OCI-LY1 (cell line): ENCODE measurements around the gene LMO2.

Experiments
- H2AFZ ChIP-seq: fragments of 200-600 bp; sonication (generic), shearing (Covaris generic); 2 replicates; pipeline ENCODE4 v1.6.0; 2014; ENCODE audit warnings: antibody characterized with exemption, mild to moderate bottlenecking, low read length
- H3F3A ChIP-seq: fragments of 200-600 bp; sonication (generic), shearing (Covaris generic); 2 replicates; pipeline ENCODE4 v1.6.0; 2014; ENCODE audit warnings: mild to moderate bottlenecking, antibody characterized with exemption, low read length, moderate library complexity; ENCODE audit not compliant: insufficient read depth
- H3K27ac ChIP-seq: fragments of 200-600 bp; sonication (generic); 2 replicates; pipeline ENCODE4 v1.5.1; 2014; ENCODE audit warnings: low read length, mixed run types, mild to moderate bottlenecking, low read depth; ENCODE audit not compliant: poor library complexity, severe bottlenecking
- H3K27me3 ChIP-seq: fragments of 200-600 bp; sonication (generic); 2 replicates; pipeline ENCODE4 v1.6.0; 2014; ENCODE audit warnings: antibody characterized with exemption, mild to moderate bottlenecking, low read length, moderate library complexity; ENCODE audit not compliant: insufficient read depth
- H3K36me3 ChIP-seq: fragments of 200-600 bp; sonication (generic); 2 replicates; pipeline ENCODE4 v1.6.1; 2014; ENCODE audit warnings: mild to moderate bottlenecking, antibody characterized with exemption, low read length, moderate library complexity, mixed read lengths; ENCODE audit not compliant: insufficient read depth
- H3K4me1 ChIP-seq: fragments of 200-600 bp; sonication (generic); 2 replicates; pipeline ENCODE4 v1.5.1; 2014; ENCODE audit warnings: mild to moderate bottlenecking, low read length, moderate library complexity; ENCODE audit not compliant: insufficient read depth, severe bottlenecking
- H3K4me2 ChIP-seq: fragments of 200-600 bp; sonication (generic), shearing (Covaris generic); 2 replicates; pipeline ENCODE4 v1.6.1; 2014; ENCODE audit warnings: low read length
- H3K4me3 ChIP-seq: fragments of 200-600 bp; sonication (generic); 2 replicates; pipeline ENCODE4 v1.5.1; 2014; ENCODE audit warnings: low read length, low read depth, mild to moderate bottlenecking, mixed read lengths; ENCODE audit not compliant: poor library complexity, severe bottlenecking
- H3K79me2 ChIP-seq: fragments of 200-600 bp; shearing (Covaris generic); 2 replicates; pipeline ENCODE4 v1.6.1; 2016; ENCODE audit warnings: mixed run types, low read length, mixed read lengths; ENCODE audit not compliant: insufficient read depth
- H3K9ac ChIP-seq: fragments of 200-600 bp; sonication (generic), shearing (Covaris generic); 2 replicates; pipeline ENCODE4 v1.6.1; 2014; ENCODE audit warnings: mild to moderate bottlenecking, low read length, mixed read lengths
- H3K9me2 ChIP-seq: fragments of 200-600 bp; sonication (generic), shearing (Covaris generic); 2 replicates; pipeline ENCODE4 v1.6.1; 2014; ENCODE audit warnings: low read depth, mild to moderate bottlenecking, low read length, mixed read lengths
- H3K9me3 ChIP-seq: fragments of 200-600 bp; shearing (Covaris generic); 2 replicates; pipeline ENCODE4 v1.6.1; 2014; ENCODE audit warnings: low read length, mixed read lengths
- H4K20me1 ChIP-seq: fragments of 200-600 bp; sonication (generic), shearing (Covaris generic); 2 replicates; pipeline ENCODE4 v1.6.0; 2016; ENCODE audit warnings: mild to moderate bottlenecking, low read length; ENCODE audit not compliant: insufficient read depth
- CTCF ChIP-seq: fragments of 200-600 bp; sonication (generic), shearing (Covaris generic); IDR thresholded peaks from 2 replicates; pipeline ENCODE4 v1.5.1; 2017; ENCODE audit warnings: mild to moderate bottlenecking, antibody characterized with exemption, low read length, moderate library complexity, mixed read lengths
- EZH2 ChIP-seq: fragments of 200-600 bp; sonication (generic), shearing (Covaris generic); IDR thresholded peaks from 2 replicates; pipeline ENCODE4 v1.8.0; 2017; ENCODE audit warnings: borderline replicate concordance, mixed run types, mild to moderate bottlenecking, antibody characterized with exemption, low read length, moderate library complexity, mixed read lengths

Gene LMO2

GRCh38 chr11:33857933-33858371, 33.9 kb downstream of the LMO2 start:
- H3F3A ChIP-seq, result no peaks in the 10 kb centered on the region
- H4K20me1 ChIP-seq, result no peaks in the 10 kb centered on the region
- no peak overlapping the region for H3K4me3 ChIP-seq
- no peak overlapping the region for H3K27ac ChIP-seq
- H3K4me2 ChIP-seq, result no peak overlapping the region
- H3K9me3 ChIP-seq, result no peaks in the 10 kb centered on the region
- no peaks in the 10 kb centered on the region for H3K4me1 ChIP-seq
- no peaks in the 10 kb centered on the region for H3K36me3 ChIP-seq
- no peak for TF ChIP-seq EZH2
- TF ChIP-seq CTCF, result peak; percentile 93
- H2AFZ ChIP-seq, result no peak overlapping the region
- H3K9me2 ChIP-seq, result no peaks in the 10 kb centered on the region
- H3K9ac ChIP-seq, result no peak overlapping the region
- 0 out of 2 replicates have a peak, but pooled peaks cover 7% of the 10 kb centered on the region for H3K27me3 ChIP-seq
- no peaks in the 10 kb centered on the region for H3K79me2 ChIP-seq

- no peak for TF ChIP-seq CTCF
- no peak for TF ChIP-seq EZH2
- H3K27ac ChIP-seq, result no peak overlapping the region
- no peak overlapping the region for H2AFZ ChIP-seq
- H3K9ac ChIP-seq, result no peak overlapping the region
- H4K20me1 ChIP-seq, result no peaks in the 10 kb centered on the region
- H3K27me3 ChIP-seq, result 0 out of 2 replicates have a peak, but pooled peaks cover 7% of the 10 kb centered on the region
- H3K4me3 ChIP-seq, result no peak overlapping the region
- no peaks in the 10 kb centered on the region for H3K9me2 ChIP-seq
- no peaks in the 10 kb centered on the region for H3F3A ChIP-seq
- H3K9me3 ChIP-seq, result no peaks in the 10 kb centered on the region
- H3K36me3 ChIP-seq, result no peaks in the 10 kb centered on the region
- no peaks in the 10 kb centered on the region for H3K79me2 ChIP-seq
- no peak overlapping the region for H3K4me2 ChIP-seq
- no peaks in the 10 kb centered on the region for H3K4me1 ChIP-seq
Observed at GRCh38 chr11:33855500-33855899, 36.4 kb downstream of the LMO2 start.

- Histone ChIP-seq H2AFZ (no peak overlapping the region), H3K79me2 (no peaks in the 10 kb centered on the region), H4K20me1 (no peaks in the 10 kb centered on the region), H3K27me3 (no peaks in the 10 kb centered on the region), H3K4me1 (no peaks in the 10 kb centered on the region), H3K9me2 (no peaks in the 10 kb centered on the region), H3K4me2 (no peak overlapping the region), H3K4me3 (no peak overlapping the region), H3K27ac (no peak overlapping the region), H3K9ac (no peak overlapping the region), H3K9me3 (no peaks in the 10 kb centered on the region), H3K36me3 (no peaks in the 10 kb centered on the region), H3F3A (no peaks in the 10 kb centered on the region)
- TF ChIP-seq CTCF, result no peak
- TF ChIP-seq EZH2, result no peak
Observed at GRCh38 chr11:33848717-33849390, 43.0 kb downstream of the LMO2 start.
